Hepatic stellate cell (primary cell): Measurements from ENCODE around the gene XYLT2.
"Not testable (repeated sequence)": the region's sequence is repeated elsewhere in the genome, so short reads cannot be mapped to it uniquely, and the experiment has no call there.

Experiments
- DNase-seq: peaks from one replicate; pipeline ENCODE4 v3.0.0; 2011; ENCODE audit warnings: low spot score

Gene XYLT2

DNA sequence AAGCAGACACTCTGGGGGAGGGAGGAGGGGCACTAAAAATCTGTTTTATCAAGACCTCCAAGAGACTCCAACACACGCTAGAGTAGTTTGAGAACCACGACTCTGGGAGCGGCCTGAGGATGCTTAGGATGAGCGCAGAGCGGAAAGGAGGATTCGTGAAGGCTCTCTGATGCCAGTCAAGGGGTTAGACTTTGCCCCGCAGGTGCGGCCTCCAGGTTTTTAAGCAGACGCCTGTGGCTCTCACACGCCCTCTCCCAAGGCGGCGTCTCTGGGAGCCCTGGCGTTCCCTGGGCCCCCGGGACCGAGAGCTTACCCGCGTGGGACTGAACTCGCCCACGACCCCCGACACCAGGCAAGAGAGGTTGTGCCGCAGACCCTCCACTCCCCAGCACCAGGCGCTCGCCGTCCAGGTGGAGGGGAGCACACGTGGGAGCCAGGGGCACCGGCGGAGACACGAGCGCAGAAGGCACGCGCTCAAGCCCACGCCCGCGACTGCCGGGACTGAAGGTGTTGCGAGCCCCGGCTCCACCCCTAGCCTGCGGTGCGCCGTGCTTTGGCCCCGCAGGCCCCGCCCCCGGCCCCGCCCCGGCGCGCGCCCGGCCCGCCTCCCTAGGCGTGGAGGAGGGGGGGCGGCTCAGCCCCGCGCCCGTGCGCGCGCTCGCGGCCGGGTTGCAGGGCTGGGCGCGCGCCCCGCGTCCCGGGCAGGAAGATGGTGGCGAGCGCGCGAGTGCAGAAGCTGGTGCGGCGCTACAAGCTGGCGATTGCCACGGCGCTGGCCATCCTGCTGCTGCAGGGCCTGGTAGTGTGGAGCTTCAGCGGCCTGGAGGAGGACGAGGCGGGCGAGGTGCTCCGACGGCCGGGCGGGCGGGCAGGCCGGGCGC lies at the start of gene XYLT2:
Gene XYLT2 (plus strand): TSS at position 695 of the 881 bp plus-strand sequence. CDS start 15 bp downstream, at position 710.
- peak; percentile 96 for DNase-seq

GRCh38 chr17:50297407-50297865 lies 48.5 kb upstream of the XYLT2 start:
- DNase-seq, result peak; percentile 70

DNA sequence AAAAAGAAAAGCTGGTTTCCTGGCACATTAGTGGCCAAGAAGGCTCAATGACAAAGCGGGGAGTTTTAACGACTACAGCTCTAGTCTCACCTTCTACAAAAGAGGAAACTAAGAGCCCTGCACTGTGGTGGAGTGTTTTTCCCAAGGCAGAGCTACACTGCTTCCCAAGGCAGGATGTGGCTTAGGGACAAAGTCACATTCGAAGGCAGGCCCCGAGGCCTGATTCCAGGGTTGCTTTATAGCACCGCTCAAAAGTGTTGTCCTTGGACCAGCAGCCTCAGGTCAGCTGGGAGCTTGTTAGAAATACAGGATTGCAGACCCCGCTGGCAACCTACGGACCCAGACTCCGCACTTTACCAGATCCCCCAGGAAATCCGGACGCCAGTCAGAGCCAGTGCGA lies 47.9 kb upstream of the XYLT2 start:
- DNase-seq, result no peak

GRCh38 chr17:50299776-50300175 lies 46.1 kb upstream of the XYLT2 start:
- no peak for DNase-seq

DNA sequence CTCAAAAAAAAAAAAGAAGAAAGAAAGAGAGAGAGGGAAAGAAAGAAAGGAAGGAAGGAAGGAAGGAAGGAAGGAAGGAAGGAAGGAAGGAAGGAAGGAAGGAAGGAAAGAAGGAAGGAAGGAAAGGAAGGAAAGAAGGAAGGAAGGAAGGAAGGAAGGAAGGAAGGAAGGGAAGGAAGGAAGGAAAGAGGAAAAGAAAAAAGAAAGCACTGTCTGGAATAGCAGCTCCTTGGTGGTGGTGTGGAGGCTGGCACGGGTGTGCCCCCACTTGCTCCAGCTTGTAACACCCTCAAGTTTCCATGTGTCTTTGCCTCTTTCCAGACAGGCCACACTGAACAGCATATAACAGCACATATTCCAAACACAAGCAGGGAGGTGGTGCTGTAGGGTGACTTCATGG lies 45.1 kb upstream of the XYLT2 start:
- not testable (repeated sequence) for DNase-seq

DNA sequence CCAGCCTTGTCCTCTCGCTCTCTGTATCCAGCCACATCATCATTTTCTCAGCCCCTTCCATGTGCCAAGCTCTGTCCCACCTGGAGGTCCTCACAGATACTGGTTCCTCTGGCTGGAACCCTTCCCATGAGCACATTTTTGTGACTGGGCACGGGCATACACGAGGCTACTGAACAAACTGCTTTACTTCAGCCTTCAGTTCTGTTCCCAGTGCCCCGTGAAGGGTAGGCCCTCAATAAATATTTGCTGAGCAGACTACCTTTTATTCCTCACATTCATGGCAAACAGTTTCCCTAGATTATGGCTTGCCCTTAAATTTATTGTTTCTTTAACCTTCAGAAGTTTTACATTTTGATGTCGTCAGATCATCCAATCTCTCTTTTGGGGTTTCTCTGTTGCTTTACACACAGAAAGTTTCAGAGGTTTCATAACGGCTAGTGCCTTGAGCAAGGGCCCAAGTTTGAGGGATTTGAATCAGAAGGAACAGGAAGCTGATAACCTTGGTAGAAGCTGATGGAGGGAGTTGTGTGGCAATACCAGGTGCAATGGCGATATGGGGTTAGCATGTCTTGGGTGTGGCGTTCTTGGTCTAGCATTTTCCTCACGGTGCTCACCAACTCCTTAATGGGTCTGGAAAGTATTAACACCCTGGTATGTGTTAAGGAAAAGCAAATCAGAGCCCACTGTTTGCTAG lies 43.9 kb upstream of the XYLT2 start:
- DNase-seq, result no peak

GRCh38 chr17:50303051-50303450 lies 42.9 kb upstream of the XYLT2 start:
- DNase-seq, result no peak

GRCh38 chr17:50303596-50303995 lies 42.3 kb upstream of the XYLT2 start:
- DNase-seq, result no peak

- peak; percentile 38 for DNase-seq
These were observed 41.0 kb upstream of the XYLT2 start for GRCh38 chr17:50304781-50305404.

DNA sequence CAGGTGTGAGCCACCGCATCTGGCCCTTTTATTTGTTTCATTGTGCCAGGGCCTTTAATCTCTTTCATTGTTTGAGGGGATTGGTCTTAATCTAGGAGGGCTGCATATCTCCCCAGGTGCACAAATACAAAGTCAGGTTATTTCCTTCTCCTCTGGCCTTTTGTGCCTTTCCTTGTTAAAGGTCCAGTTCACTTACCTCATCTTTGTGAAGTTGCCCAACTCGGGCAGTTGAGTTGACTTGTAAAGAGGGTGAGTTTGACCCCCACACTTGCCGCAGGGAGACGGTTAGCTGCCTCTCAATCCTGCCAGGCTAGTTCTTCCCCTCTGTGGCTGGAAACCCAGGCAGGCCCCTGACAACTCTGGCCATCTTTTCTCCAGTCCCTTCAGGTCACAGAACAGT lies 38.3 kb upstream of the XYLT2 start:
- DNase-seq, result no peak

- no peak for DNase-seq
These were observed 37.3 kb upstream of the XYLT2 start for GRCh38 chr17:50308666-50309065.

DNA sequence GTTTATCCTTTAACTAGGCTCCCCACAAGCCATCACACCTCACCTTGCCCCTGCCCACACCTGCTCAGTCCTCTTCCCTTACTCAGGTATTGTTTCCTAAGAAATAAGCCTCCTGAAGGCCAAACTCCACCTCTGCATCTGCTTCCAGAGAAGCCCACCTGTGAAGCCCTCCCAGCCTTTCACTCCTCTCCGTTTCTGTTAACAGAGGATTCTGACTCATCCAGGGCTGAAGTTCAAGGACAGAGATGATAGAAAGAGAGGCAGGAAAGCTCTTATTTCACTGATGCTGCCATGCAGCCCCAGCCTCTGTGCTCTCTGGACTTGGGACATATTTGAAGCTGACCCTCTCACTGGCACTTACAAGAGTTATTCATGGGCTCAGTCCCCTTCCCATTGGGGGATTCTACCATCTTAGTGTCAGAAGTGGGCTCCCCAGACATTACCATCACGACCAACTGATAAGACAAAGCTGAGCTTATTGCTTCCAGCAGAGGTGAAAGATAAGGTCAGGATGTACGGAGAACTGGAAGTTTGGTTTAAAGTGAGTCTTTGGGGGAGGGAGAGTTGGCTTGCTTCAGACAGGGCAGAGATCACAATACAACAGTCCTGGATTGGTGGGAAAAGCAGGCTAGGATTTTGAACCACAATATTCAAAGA lies 35.3 kb upstream of the XYLT2 start:
- no peak for DNase-seq

DNA sequence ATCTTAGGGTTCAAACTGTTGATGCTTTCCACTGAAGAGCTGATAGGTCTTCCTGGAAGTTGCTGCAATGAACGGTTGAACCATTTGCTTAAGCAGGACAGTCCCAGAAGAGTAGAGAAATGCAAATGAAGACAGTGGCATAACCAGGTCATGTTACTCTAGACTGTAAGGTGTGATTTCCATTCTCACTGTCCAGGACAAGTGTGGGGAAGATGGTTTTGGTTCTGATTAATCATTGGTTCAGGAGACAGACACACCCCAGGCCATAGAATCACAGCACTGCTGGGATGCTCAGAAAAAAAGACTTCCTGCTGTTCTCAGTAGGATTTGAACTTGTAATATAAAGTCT lies 34.8 kb upstream of the XYLT2 start:
- DNase-seq, result no peak

DNA sequence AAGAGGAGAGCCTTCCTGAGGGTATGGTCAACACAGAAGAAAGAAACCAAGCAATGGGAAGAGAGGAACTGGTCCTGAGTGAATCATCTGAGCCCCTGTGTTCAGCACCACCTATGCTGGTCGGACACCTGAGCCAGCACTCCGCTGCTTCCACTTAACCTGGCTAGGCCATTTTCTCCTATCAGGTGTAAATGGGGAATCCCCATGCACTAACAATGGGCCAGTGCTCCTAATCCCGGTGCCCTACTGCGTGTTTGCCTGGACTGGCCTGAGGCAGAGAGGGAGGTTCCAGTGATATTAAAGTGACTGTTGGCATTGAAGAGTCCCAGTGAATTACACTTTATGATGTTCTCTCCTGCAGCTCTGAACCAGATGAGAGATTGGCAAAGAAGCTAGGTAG lies 34.4 kb upstream of the XYLT2 start:
- DNase-seq, result no peak

DNA sequence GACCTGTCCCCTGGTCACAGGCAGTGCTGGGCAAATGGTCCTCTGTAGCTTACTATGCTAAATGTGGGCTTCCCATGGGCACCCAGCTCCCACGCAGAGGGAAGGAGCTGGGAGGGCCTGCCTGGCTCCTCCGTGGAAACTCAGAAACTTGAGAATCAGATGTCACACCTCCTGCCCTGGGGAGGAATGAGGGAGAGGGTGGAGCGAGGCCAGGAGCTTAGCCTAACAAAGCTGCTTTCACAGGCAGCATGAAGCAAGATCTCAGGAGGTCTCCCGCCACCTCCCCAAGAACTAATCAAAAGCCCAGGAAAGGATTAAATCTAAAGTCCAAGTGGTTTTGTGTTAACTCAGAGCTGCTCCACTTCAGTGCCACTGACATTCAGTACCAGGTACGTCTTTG lies 33.6 kb upstream of the XYLT2 start:
- DNase-seq, result no peak

DNA sequence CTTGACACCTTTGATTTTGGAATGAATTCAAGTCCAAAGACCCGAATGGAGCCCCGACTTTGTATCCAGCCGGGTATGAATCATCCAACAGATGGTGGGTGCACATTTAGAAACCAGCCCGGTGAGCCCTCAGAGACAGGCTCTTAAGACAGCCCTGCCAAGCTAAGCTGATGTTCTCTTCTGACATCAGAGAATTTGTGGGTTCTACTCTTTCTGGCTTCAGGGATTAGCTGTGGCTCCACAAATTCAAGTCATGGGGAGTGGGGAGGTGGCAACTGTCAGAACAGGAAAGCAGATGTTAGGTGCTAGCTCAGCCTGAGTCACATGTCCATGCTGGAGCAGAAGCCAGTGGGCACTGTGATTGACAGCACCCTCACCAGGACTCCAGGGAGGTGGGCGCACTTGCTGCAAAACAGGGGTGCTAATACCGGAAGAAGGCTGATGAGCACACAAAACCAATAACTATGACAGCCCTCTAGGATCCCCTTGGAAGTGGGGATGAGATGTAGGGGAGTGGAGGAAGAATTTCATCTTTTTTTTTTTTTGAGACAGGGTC lies 31.4 kb upstream of the XYLT2 start:
- DNase-seq, result no peak

GRCh38 chr17:50316016-50316587 lies 29.8 kb upstream of the XYLT2 start:
- DNase-seq, result no peak

DNA sequence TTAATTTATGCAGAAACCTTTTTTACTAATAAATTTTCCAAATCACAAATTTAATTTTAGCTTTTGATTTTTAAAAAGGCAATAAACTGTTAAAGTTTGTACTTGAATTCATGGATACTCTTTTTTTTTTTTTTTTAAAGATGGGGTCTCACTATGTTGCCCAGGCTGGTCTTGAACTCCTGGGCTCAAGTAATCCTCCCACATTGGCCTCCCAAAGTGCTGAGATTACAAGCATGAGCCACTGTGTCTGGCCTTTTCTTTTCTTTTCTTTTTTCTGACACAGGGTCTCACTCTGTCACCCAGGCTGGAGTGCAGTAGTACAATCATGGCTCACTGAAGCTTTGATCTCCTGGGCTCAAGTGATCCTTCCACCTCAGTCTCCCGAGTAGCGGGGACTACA lies 29.3 kb upstream of the XYLT2 start:
- DNase-seq, result not testable (repeated sequence)

DNA sequence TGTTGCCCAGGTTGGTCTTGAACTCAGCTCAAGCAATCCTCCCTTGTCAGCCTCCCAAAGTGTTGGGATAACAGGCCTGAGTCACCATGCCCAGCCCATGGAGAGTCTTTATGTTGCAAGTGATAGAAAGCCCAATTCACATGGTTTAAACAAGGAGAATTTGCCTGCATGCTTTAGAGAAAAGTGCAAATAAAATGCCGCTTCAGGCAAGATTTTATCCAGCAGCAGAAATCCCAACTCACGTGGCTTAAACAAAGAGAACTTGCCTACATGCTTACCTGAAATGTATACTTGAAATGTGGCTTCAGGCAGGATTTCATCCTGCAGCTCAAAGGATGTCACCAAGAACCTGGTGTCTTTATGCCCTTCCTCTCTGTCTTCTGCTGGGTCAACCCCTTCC lies 28.8 kb upstream of the XYLT2 start:
- no peak for DNase-seq

DNA sequence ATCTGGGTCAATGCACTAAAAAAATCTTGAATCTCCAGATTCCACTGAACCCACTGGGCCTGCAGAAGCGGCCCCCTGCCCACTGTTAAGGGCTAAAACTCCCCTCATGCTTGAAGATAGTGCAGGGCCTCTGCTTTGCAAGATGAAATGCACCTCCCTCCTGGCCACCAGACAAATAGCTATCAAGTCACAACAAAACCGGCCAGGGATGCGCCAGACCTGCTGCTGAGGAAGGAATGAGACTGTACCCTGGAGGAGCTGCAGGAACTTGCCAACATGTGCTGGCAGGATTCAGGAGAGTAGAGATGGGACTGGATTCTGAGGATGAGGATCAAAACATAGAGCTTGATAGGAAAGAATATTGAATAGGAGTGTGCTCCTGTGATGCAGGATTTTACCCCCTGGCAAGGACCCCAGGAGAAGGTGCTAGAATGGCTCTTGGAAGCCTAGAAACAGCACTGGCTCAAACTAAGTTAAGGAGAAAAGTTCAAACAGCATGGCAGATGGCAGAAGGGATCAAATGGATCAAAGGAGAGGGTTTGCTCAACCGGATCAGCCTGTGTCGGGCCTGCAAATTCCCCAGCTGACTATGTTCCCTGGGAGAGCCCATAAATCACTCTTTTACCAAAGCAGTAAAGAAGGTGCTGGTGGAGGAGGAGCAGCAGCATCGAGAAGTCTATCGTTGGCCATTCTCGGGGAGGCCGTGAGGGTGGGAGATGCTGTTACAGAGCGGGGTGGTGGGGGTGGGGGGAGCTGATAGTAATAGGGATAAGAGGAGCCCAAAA lies 27.2 kb upstream of the XYLT2 start:
- DNase-seq, result no peak
